ENCODE measurements around the gene PIMREG. TPM values are rescaled to one million over a fixed set of nuclear protein-coding genes. Genes with fewer than 3 reads are reported as not detected.

The PIMREG gene
- total RNA-seq, 2 donors from 2014 or later: 3.9 to 9.2 TPM

DNA sequence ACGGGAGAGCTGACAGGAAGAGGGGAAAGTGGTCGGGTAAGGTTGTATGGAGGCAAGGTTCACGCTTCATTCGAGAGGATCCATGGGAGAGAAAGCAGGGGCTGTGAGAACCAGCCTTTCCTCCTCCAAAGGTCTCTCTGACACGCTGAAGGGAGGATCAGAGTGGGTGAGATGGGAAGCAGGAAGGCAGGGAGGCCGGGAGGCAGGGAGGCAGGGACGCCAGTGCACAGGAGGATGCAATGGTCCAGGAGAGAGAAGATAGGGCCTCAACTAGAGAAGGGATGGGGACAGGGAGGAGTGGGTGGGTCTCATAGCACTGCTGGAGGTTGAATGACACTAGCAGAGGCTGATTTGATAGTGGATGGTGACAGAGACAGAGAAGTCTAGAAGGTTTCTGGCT lies 54.1 kb downstream of the PIMREG start:
- H3K4me3 Mint-ChIP-seq: no peak overlapping the region
- H3K36me3 Mint-ChIP-seq: no peaks in the 10 kb centered on the region
- DNase-seq (ENCODE audit: low spot score): no peak
- no peak overlapping the region for H3K27ac Mint-ChIP-seq
- no peaks in the 10 kb centered on the region for H3K9me3 Mint-ChIP-seq
- peaks cover 5 to 9% of the 10 kb centered on the region in 2 donors for H3K4me1 Mint-ChIP-seq (ENCODE audit: low read depth in 2 of 2)
- H3K27me3 Mint-ChIP-seq: peaks cover 17 to 28% of the 10 kb centered on the region in 2 donors
- no peak for ATAC-seq

DNA sequence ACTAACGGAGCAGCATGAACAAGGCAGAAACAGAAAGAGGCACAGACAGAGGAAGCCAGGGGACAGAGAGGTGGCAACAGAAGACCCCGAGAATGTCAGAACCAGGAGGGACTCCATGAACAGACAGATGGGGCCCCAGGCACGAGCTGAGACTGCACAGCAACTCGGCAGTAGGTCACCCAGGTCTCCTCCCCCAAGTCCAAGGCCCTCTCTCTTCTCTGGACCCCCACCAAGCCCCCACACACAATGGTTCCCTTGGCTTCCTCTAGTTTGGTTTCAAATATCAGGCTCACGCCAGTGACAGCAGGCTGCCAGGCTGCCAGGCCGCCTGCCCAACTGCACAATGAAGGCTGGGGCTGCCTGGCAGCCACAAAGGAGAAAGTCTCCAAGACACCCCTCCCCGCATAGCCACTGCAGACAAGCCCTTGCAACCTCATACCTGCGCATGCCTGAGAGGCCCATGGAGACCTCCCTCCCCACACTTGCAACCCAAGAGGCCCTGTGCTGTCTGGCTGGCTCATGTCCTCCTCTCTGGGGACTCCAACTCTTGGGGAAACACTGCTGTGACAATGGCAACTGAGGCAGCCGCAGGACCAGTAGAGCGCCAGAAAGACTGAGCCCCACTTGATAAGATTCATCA lies 54.8 kb downstream of the PIMREG start:
- ATAC-seq (no peak), DNase-seq (ENCODE audit: low spot score) (no peak)
- H3K27me3 Mint-ChIP-seq: peaks cover 17 to 28% of the 10 kb centered on the region in 2 donors
- H3K4me1 Mint-ChIP-seq (ENCODE audit: low read depth in 2 of 2): peaks cover 5 to 9% of the 10 kb centered on the region in 2 donors
- H3K9me3 Mint-ChIP-seq: no peaks in the 10 kb centered on the region
- no peak overlapping the region for H3K27ac Mint-ChIP-seq
- H3K4me3 Mint-ChIP-seq: no peak overlapping the region
- H3K36me3 Mint-ChIP-seq: no peaks in the 10 kb centered on the region

Other genes starting within 250 kb of the PIMREG start
- gene AIPL1, start 9.3 kb upstream of the PIMREG start, total RNA-seq: not detected
- under 1 TPM; 0.59 to 0.84 TPM for gene PITPNM3, start 112.1 kb downstream of the PIMREG start, total RNA-seq
- gene KIAA0753, start 196.3 kb downstream of the PIMREG start, total RNA-seq: 10 to 100 TPM; 16.0 to 29.7 TPM
- 100 to 1,000 TPM in 1 of 2 donors, 10 to 100 TPM in 1; 75.9 to 106 TPM for gene TXNDC17, start 196.6 kb downstream of the PIMREG start, total RNA-seq
- gene MED31, start 207.2 kb downstream of the PIMREG start, total RNA-seq: 10 to 100 TPM; 17.3 to 25.3 TPM
- 1 to 10 TPM; 1.0 to 1.5 TPM for gene C17orf100, start 207.3 kb downstream of the PIMREG start, total RNA-seq

Data from natural killer cell treated with Interleukin-12 subunit alpha and Interleukin-12 subunit beta and Interleukin-15 and Interleukin-18, amount 100 ng/mL, for 72 hours (primary cell).